Effector CD8-positive, alpha-beta T cell (primary cell): ENCODE measurements around the gene ANTXR1.
"Not testable (repeated sequence)": the region's sequence is repeated elsewhere in the genome, so short reads cannot be mapped to it uniquely, and the experiment has no call there.

Experiments used
- DNase-seq: peaks from one replicate; lab custom pipeline; 2025; lab: John Stamatoyannopoulos, UW

The ANTXR1 gene

DNA sequence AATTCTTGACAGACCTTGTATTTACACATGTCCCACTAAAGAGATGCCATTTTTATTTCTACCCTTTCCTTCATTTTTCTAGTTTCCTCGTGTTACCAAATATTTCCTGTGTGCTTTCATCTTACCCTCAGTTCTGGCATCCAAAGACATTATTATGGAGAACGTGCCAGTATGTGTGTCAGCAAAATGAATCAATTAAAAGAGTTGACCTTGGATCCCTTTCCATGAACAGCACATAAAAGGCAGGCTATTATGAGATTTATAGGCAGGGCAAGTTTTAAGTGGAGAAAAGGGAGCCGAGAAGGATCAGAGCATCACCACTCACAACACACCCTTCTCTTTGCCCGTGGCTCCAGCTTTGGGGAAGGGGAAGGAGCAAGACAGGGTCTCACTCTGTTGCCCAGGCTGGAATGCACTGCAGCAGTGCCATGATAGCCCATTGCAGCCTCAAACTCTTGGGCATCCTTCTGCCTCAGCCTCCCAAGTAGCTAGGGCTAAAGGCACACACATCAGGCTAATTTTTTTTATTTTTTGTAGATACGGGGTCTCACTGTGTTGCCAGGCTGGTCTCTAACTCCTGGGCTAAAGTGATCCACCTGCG is 224.2 kb downstream of the ANTXR1 start:
- DNase-seq: no peak

DNA sequence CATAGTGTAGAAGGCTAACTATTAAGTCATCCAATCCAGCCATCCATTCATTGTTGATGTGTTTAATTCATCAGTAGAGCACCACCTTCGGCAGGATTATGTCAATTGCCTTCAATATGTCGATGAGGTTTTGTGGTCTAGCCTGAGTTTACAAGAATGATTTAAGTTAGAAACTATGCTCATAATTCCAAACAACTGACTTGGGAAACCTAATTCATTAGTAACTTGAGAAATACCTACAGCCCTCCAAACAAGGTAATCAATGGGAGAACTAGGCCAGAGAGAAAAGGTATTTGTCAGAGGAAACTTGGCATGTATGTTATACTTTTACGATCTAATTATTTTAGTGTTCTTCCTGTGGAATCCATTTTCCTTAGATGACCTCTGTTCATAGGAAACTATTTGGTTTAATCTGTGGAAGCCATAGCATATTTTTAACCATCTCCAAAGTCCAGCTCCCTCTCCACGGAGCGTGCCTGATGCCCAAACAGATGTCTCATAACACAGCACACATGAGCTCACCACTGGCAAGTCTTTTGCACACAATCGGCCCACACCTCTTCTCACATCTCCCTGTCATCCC is 225.6 kb downstream of the ANTXR1 start:
- no peak for DNase-seq

DNA sequence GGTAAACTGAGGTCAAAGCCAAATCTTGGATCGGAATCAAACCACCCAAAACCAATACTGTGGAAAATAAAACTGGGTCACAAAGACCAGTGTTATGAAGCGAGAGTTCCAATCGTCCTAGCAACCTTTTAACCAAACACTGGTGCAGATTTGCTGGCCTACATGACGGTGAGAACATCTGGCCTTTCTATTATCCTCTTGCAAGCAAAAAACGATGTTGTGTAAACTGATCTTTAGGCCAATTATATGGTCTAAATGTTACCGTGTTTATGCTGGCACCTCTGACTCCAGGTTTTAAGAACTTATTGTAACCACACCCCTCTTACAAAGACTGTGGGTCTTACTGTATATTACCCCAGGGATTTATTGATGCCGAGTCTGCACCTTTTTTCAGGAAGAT is 228.1 kb downstream of the ANTXR1 start:
- no peak for DNase-seq

DNA sequence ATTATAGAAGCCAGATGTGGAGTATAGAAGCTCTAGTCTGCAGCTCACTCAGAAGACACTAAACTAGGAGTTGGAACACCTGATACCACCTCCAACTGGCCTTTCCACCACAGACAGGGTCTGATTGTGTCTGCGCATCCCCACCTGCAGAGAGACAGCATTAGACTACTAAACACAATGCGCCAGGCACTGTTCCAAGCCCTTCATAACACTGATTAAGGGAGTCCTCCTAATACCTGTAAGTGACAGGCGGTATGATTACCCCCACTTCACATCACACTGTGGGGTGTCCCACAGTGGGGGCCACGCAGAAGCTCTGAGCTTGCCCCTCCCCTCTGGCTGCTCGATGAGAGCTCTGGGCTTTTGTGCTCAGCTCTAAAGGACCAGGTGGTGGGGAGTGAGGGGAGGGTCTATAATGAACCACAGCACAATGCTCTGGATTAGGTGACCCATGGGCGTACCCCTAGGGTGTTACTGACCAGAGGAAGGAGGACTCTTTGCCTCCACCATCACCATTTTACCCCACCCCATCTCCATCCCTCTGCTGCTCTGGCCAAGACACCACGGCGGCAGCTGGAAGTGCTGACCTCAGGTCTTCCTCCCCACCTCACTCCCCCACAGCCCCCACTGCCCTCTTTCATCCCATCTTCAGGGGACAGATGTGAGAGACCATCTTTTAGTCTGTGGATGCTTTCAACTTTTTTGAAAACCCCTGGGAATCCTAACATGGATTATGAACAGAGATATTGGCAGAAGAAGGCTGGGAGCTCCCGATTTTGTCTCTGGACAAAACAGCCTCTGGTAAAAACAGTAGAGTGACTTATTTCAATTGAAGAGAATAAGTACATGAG is 228.9 kb downstream of the ANTXR1 start:
- no peak for DNase-seq

DNA sequence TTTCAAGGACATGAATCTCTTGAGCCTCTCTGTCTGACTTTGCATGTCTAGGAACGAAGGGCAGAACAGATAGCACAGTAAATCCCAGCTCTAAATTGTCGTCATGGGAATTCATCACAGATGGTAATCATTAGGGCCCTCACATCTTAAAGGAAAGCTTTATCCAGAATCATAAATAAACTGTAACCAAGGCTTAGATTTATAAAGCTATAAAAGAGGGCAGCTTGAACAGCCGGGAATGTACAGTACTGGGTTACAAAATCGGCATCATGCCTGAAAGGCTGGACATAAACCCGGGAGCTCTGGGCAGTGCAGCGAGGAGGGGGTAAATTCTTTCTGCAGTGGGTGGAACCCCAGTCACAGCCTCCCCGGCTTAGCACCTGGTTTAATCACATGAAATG is 229.7 kb downstream of the ANTXR1 start:
- DNase-seq: no peak

DNA sequence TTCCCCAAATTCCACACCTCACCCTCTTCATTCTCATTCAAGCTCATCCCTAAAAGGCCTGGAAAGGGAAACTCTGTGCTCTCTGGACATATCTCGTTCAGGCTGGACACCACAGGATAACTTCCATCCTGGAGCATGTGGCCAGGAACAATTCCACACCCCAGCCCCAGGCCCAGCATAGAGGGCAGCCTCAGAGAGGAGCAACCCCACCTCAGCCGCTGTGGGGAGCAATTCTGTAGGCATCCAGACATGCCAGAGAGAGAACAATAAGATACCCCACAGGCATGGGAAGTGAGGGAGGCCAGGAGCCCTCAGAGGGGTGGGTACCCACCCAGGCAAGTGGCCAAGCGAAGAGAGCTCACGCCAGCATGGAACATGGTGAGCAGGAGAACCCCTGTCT is 230.7 kb downstream of the ANTXR1 start:
- DNase-seq: no peak

DNA sequence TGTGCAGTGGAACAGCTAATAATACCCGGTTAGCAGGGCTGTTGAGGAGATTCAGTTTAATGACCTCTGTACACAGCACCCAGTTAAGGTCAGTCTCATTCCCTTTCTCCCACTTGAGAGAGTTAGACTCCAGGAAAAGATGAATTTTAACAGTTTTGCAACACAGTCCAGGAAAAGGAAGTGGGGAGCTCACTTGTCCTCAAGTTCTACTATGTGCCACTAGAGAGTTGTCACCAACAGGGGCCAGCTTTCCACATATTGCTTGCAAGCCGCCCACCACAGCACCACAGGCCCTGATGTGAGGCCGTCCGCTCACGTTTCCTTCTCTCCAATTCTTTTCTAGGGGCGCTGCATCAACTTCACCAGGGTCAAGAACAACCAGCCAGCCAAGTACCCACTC is 231.9 kb downstream of the ANTXR1 start:
- DNase-seq: no peak

DNA sequence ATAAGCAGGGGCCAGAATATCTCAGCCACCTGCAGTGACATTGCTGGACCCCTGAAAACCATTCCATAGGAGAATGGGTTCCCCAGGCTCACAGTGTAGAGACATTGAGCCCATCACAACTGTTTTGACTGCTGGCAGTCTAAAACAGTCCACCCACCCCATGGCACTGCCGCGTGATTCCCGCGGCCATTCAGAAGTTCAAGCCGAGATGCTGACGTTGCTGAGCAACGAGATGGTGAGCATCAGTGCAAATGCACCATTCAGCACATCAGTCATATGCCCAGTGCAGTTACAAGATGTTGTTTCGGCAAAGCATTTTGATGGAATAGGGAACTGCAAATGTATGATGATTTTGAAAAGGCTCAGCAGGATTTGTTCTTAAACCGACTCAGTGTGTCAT is 234.6 kb downstream of the ANTXR1 start:
- DNase-seq: no peak

DNA sequence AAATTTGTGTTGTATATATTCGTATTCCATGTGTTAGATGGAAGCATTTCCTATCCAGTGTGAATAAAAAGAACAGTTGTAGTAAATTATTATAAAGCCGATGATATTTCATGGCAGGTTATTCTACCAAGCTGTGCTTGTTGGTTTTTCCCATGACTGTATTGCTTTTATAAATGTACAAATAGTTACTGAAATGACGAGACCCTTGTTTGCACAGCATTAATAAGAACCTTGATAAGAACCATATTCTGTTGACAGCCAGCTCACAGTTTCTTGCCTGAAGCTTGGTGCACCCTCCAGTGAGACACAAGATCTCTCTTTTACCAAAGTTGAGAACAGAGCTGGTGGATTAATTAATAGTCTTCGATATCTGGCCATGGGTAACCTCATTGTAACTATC is 235.3 kb downstream of the ANTXR1 start:
- no peak for DNase-seq

DNA sequence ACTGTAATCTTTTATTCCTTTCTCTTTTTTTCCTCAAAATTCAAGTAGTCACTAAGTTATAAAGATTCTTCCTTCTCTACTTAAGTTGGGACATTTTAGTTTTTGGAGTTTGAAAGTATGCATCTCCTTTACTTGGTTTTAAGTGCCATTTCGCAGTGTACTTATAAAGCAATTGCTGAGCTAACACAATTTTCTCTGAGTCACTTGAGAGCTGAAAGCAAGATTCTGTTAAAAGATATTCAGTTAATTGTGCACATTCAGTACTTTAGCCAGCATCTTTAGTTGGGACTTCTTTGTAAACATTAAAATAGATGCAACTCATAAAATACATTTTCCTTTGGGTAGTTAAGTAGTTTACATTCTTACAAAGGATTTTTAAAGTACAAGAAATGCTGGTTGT is 238.0 kb downstream of the ANTXR1 start:
- DNase-seq: no peak

DNA sequence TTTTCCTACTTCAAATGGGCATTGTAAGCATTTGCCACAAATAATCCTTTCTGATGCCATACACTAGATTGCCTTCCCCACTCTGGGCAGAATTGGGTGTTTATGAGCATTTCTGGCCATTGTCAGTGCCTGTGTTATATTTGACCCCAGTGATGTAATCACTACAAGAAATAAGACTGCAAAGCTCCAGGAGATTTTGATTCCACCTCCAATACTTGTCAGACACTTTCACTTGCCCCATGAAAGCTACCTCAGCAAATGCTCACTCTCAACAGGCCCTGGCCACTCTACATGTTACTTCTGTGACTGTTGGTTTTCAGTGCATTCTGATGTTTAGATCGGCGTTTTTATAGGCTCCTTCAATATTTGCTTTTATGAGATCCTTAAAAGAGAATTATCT is 239.0 kb downstream of the ANTXR1 start:
- no peak for DNase-seq

DNA sequence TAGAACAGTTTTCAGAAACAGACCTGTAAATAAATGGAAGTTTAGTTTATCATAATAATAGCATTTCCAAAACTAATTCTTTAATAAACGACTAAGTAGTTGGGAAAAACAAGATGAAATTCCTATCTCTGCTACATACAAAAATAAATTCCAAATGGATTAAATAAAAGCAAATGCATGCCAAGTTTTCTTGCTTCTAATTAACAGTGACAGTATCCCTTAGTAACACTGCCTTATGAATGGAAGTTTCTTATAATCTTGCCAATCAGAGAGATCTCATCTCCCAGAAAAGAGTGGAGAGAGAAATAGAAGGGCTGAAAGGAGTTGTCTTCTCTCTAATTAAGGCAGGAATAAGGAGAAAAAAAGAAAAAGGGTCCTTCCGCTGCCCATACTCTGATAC is 240.1 kb downstream of the ANTXR1 start:
- no peak for DNase-seq

DNA sequence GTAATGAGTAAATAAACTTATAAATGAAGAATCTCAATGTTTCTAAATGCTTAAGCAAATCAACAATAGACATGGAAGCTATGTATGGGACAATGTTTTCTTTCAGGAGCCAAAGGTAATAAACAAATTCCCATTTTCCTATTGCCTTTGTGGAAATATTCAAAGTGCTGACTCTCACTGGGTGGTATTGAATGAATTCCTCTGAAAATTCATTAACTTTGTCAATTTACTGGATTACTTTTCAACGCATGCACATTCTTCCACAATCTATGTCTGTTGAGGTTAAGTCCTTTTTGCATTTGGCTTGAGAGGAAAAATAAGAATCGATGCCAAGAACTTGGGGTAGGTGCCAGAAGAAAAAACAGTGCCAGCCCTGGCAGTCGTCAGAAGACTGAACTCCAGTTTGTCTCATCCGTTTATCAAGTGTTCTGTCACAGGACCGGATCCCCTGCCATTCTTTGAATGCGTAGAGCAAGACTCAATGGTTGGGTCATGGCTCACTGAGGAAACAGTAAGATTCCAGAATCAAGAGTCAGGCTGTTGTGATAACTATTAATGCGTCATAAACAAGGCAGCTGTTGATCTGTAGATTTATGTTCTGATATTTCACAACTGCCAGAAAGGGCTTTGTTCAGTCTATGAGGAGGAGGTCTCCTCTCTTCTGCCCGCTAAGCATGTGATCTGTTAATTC is 240.8 kb downstream of the ANTXR1 start:
- DNase-seq: no peak

DNA sequence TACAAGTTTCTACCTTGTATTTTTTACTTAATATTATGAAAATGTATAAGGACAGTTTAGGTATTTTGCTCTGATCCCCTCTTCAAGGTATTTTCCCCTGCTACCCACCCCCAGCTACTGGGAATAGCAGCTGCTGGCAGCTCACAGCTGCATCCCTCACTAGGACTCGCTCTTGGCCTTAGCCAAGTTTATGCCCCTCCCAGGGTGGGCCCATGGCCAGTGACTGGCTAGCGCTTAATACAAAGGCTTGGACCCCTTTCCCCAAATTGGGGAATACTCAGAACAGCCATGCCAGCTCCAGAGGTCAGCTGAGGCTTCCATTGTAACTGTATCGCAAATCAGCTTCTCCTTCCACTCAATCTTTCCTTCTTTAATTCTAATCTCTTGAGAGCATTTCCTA is 242.8 kb downstream of the ANTXR1 start:
- DNase-seq: no peak

DNA sequence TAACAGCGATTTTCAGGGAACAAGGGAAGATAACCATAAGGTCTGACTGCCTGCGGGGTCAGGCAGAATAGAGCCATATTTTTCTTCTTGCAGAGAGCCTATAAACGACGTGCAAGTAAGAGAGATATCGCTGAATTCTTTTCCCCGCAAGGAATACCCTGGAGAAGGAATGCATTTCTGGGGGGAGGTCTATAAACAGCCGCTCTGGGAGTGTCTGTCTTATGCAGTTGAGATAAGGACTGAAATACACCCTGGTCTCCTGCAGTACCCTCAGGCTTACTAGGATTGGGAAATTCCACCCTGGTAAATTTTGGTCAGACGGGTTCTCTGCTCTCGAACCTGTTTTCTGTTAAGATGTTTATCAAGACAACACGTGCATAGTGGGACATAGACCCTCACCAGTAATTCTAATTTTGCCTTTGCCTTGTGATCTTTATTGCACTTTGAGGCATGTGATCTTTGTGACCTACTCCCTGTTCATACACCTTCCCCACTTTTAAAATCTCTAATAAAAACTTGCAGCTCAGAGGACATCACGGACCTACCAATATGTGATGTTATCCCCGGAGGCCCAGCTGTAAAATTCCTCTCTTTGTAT is 247.1 kb downstream of the ANTXR1 start:
- DNase-seq: not testable (repeated sequence)

DNA sequence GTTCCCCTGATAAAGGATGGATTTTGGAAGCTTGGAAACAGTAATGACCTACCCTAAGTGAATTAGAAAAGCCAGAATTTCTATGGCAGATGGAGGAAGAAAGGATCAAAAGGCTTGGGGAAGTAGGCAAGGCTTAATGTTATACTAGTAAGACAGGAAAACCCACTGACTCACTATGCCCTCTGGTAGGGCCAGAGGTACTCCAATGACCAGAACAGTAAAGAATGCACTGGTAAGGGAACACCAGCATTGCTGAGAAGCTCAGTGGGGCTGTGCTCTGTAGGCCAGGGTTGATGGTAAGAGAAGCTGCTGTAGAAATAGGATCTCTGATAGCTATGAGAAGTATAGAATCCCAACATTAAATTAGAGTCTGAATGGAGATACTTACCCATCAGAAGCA is 247.7 kb downstream of the ANTXR1 start:
- no peak for DNase-seq

DNA sequence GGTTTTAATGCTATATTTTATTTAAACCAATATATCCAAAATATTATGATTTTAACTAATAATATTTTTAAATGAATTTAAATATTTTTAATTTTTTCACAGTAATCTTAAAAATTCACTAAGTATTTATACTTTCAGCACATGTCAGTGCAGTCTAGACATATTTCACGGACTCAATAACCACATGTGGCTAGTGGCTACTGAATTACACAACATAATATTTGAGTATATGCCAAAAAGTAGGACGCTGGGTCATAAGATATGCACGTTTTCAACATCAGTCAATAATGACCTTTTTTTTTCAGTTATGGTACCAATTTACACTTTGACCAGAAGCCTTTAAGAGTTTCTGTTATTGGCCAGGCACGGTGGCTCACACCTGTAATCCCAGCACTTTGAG is 256.4 kb downstream of the ANTXR1 start:
- DNase-seq: no peak

DNA sequence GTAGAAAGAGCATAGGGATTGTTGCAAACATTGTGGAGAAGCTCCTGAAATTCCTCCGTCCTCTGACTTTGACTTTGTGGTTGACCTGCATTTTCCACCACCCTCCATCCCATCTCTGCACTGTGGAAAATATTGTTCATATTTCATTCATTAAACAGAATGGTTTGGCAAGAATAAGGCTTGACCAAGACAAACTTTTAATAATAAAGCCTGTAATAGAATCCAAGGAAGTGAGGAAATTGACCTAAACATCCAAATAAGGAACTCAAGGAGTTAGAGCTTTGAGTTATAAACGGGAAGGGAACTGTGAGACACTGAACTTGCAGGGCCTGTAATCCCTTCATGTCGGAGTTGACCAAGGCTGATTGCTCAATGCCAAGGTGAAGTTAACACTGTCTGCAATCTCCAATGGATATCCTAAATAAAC is 258.9 kb downstream of the ANTXR1 start:
- no peak for DNase-seq

DNA sequence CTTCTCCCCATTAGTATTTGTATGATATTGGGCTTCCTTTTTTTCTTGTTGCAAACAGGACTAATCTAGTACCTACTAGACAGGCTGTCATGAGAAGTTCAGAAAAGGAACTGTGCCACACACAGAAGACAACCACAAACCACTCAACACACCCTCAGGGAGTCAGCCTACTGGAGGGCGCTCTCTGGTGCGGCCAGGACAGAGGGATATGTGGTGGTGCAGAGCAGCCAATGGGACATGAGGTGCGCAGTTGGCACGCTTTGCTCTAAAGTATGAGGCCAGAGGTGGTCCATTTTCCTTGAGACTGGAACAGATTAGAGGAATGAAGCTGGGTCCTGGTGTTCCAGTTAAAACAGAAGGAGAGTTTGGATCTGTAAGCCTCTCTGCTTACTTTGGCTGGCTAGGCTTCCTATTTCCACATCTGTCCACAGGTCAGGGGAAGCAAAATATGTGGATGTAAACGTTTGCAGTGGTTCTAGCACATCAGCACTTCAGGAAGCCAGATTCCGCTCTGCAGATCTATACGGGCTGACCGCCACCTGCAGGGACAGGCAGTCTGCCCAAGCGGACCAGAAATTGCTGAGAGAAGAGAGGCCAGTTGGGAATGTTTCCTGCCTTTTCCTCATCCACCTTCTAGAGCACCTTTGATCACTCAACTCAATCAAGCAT is 260.0 kb downstream of the ANTXR1 start:
- DNase-seq: no peak

DNA sequence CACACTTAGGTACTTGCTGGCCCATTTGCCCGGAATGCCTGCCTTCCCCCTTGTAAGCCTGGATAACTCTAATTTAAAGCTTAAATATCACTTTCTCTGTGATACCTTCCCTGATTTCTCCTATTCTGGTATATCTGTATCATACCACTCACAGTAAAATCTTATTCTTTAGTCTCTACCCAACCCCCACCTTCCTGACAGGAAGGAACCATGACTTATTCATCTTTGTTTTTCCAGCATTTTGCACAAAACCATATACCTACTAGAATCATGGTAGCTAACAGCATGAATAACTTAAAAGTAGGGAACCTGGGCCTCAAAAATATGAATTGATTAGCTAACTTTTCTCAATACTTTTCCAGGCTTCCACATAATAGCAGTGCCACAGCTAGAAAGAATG is 262.5 kb downstream of the ANTXR1 start:
- DNase-seq: no peak

DNA sequence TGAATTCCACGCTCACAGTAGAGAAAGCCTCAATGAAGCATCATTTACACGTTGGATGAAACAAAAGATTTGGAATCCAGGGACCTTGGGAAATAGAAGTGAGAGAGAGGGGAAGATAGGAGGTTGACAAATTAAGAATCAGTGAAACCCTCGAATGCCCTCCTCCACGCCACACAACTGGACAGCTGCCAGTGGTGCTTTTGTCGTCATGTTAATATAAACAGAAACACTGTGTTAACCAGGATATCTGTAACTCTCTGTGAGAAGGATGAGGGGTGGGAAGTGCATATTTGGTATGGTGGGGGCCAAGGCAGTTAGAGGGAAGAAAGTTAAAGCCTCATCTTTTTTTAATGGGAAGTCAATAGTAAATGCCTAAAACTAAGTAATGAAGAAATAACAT is 265.4 kb downstream of the ANTXR1 start:
- DNase-seq: no peak

DNA sequence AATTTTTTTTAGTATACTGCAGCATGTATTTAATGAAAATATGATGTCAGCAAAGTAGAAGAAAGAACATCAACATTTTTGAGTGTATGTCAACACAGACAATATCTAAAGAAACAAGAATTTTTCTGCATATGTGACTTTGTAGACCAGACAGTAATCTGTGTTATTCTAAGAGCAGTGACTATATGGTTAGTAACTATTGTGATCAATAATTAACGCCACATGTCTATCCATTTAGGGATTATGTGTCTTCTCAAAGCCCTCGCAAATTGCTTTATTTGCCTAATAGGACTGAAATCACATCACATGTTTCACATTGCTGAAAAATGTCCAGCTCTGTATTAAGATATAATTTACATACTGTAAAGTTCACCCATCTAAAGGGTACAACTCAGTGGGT is 266.2 kb downstream of the ANTXR1 start:
- no peak for DNase-seq
